ENCODE results near the gene GPR171.

DNA sequence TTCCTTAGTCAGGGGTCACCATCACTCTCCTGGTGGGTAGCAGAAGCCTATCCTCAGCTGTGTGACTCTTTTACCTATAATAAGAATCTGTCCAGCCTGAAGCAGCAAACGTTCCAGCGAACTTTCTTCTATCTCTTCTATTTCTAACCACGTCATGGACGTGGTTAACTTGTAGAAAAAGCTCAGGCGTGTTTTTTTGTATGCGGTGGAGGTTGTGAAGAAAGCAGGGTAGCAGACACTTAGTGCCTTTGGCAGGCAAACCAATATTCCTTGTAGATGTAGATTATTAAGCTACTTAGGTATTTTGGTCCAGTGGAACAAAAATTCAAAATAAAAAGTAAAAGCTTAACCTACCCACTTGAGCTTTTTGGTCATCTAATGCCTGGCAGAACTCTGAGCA, 31.8 kb upstream of the GPR171 start:
- TF ChIP-seq, protein P1, sequence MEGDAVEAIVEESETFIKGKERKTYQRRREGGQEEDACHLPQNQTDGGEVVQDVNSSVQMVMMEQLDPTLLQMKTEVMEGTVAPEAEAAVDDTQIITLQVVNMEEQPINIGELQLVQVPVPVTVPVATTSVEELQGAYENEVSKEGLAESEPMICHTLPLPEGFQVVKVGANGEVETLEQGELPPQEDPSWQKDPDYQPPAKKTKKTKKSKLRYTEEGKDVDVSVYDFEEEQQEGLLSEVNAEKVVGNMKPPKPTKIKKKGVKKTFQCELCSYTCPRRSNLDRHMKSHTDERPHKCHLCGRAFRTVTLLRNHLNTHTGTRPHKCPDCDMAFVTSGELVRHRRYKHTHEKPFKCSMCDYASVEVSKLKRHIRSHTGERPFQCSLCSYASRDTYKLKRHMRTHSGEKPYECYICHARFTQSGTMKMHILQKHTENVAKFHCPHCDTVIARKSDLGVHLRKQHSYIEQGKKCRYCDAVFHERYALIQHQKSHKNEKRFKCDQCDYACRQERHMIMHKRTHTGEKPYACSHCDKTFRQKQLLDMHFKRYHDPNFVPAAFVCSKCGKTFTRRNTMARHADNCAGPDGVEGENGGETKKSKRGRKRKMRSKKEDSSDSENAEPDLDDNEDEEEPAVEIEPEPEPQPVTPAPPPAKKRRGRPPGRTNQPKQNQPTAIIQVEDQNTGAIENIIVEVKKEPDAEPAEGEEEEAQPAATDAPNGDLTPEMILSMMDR (IDR thresholded peaks at IDR 0.05; ENCODE audit: extremely low read depth in 1 of 2, insufficient read depth in 1 of 2, low read depth in 1 of 2, low read length in 2 of 2), result no peak
- TF ChIP-seq POLR2A (IDR thresholded peaks at IDR 0.05; ENCODE audit: low read depth, low read length) (no peak), EZH2 (IDR thresholded peaks at IDR 0.05; ENCODE audit: borderline replicate concordance, low read depth, low read length, severe bottlenecking) (no peak), POLR2AphosphoS5 (IDR thresholded peaks at IDR 0.05; ENCODE audit: insufficient read depth, low read depth, low read length) (no peak)
- TF ChIP-seq, protein P2, sequence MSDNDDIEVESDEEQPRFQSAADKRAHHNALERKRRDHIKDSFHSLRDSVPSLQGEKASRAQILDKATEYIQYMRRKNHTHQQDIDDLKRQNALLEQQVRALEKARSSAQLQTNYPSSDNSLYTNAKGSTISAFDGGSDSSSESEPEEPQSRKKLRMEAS (IDR thresholded peaks at IDR 0.05; ENCODE audit: insufficient read depth, insufficient read length), result no peak
